H1 (cell line): Measurements from ENCODE around the gene CHST11. TPM values are rescaled to one million over a fixed set of nuclear protein-coding genes. Genes with fewer than 3 reads are reported as not detected.

Experiments
- BACH1 ChIP-seq: IDR thresholded peaks from 2 replicates; pipeline ENCODE4 v1.6.1; 2012; ENCODE audit warnings: low read length, improper control_type of control experiment
- EGR1 ChIP-seq: IDR thresholded peaks from 2 replicates; pipeline ENCODE4 v1.6.1; 2011; ENCODE audit warnings: low read depth, low read length, borderline replicate concordance
- EP300 ChIP-seq, 2 experiments: IDR thresholded peaks; 1 replicate in 1 of 2; 2 replicates in 1 of 2; pipeline ENCODE4 v1.6.1; 2011 to 2012; ENCODE audit warnings: low read depth in 2 of 2, low read length in 2 of 2, mild to moderate bottlenecking in 2 of 2, borderline replicate concordance in 1 of 2, inconsistent platforms in 1 of 2, moderate library complexity in 1 of 2
- GTF2F1 ChIP-seq: IDR thresholded peaks from 2 replicates; pipeline ENCODE4 v1.6.1; 2012; ENCODE audit warnings: low read depth, low read length, improper control_type of control experiment, borderline replicate concordance
- HDAC6 ChIP-seq: IDR thresholded peaks from one replicate; pipeline ENCODE4 v1.7.1; 2012; ENCODE audit warnings: low read depth, mild to moderate bottlenecking, inconsistent platforms, low read length, moderate library complexity
- KDM5A ChIP-seq: fragments of 200-600 bp; IDR thresholded peaks from 2 replicates; pipeline ENCODE4 v1.7.1; 2012; ENCODE audit warnings: mild to moderate bottlenecking, low read length, inconsistent platforms, mixed read lengths
- POU5F1 ChIP-seq: IDR thresholded peaks from 2 replicates; pipeline ENCODE4 v1.6.1; 2011; ENCODE audit warnings: low read depth, mild to moderate bottlenecking, low read length, moderate library complexity
- SIX5 ChIP-seq: IDR thresholded peaks from 2 replicates; pipeline ENCODE4 v1.6.1; 2011; ENCODE audit warnings: mild to moderate bottlenecking, low read depth, low read length
- TBP ChIP-seq: IDR thresholded peaks from 2 replicates; pipeline ENCODE4 v1.6.1; 2011; ENCODE audit warnings: low read depth, low read length, improper control_type of control experiment
- ZNF274 ChIP-seq: IDR thresholded peaks from 2 replicates; pipeline ENCODE4 v1.7.0; 2012; ENCODE audit warnings: low read length, borderline replicate concordance; ENCODE audit errors: extremely low read depth
- polyA plus RNA-seq, 7 experiments: library from polyadenylated mRNA; depleted of rRNA in 3 of 7; stranded (reverse) in 5 of 7; unstranded in 2 of 7; fragments of >200 nt in 5 of 7; fragments of 200-250 nt in 2 of 7; gene quantifications; 1 replicate in 5 of 7; 2 replicates in 1 of 7; 4 replicates in 1 of 7; pipeline versions ENCODE4 v1.2.1 to v1.2.3, GENCODE V29; 2011 to 2013; ENCODE audit warnings: missing spikeins in 2 of 7, mixed read lengths in 2 of 7
- total RNA-seq: library from RNA; stranded (reverse); fragmentation: NEBNext Ultra II Directional; extraction: Animal tissue kit (Norgen Biotek cat#: 25700); gene quantifications from 2 replicates; pipeline ENCODE4 v1.2.1, GENCODE V29; 2021
- TF ChIP-seq, protein P1 (sequence below): fragments of 300-600 bp; sonication (generic); IDR thresholded peaks from 2 replicates; pipeline ENCODE4 v1.7.1; 2012; ENCODE audit warnings: low read length, moderate library complexity, mild to moderate bottlenecking, inconsistent platforms; ENCODE audit not compliant: insufficient replicate concordance
- TF ChIP-seq, protein P2 (sequence below): IDR thresholded peaks from 2 replicates; pipeline ENCODE4 v1.6.1; 2012; ENCODE audit warnings: inconsistent platforms

Gene CHST11
- total and polyA plus RNA-seq, 2 of the 8 experiments (the other 6 are each of a cell fraction or from before 2014, with no cell fraction given) = 14.4 to 20.8 TPM

DNA sequence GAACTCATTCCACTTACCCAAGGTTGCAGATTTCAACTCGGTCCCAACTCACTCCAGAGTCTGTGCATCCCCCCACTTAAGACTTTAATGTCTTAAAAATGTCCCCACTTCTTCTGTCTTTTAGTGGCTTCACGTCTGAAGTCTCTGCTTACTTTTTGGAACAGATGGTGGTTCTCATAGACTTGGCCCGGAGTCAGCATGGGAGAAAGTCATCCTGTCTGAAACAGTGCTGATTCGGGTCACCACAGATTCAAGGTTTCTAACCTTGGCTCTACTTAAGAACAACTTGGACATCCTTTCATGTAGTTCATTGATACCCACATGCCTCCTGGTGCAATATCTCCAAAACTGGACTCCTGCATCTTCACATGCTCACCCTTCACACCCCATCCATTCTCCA is 26.0 kb downstream of the CHST11 start (continued):
- TF ChIP-seq, protein P1, sequence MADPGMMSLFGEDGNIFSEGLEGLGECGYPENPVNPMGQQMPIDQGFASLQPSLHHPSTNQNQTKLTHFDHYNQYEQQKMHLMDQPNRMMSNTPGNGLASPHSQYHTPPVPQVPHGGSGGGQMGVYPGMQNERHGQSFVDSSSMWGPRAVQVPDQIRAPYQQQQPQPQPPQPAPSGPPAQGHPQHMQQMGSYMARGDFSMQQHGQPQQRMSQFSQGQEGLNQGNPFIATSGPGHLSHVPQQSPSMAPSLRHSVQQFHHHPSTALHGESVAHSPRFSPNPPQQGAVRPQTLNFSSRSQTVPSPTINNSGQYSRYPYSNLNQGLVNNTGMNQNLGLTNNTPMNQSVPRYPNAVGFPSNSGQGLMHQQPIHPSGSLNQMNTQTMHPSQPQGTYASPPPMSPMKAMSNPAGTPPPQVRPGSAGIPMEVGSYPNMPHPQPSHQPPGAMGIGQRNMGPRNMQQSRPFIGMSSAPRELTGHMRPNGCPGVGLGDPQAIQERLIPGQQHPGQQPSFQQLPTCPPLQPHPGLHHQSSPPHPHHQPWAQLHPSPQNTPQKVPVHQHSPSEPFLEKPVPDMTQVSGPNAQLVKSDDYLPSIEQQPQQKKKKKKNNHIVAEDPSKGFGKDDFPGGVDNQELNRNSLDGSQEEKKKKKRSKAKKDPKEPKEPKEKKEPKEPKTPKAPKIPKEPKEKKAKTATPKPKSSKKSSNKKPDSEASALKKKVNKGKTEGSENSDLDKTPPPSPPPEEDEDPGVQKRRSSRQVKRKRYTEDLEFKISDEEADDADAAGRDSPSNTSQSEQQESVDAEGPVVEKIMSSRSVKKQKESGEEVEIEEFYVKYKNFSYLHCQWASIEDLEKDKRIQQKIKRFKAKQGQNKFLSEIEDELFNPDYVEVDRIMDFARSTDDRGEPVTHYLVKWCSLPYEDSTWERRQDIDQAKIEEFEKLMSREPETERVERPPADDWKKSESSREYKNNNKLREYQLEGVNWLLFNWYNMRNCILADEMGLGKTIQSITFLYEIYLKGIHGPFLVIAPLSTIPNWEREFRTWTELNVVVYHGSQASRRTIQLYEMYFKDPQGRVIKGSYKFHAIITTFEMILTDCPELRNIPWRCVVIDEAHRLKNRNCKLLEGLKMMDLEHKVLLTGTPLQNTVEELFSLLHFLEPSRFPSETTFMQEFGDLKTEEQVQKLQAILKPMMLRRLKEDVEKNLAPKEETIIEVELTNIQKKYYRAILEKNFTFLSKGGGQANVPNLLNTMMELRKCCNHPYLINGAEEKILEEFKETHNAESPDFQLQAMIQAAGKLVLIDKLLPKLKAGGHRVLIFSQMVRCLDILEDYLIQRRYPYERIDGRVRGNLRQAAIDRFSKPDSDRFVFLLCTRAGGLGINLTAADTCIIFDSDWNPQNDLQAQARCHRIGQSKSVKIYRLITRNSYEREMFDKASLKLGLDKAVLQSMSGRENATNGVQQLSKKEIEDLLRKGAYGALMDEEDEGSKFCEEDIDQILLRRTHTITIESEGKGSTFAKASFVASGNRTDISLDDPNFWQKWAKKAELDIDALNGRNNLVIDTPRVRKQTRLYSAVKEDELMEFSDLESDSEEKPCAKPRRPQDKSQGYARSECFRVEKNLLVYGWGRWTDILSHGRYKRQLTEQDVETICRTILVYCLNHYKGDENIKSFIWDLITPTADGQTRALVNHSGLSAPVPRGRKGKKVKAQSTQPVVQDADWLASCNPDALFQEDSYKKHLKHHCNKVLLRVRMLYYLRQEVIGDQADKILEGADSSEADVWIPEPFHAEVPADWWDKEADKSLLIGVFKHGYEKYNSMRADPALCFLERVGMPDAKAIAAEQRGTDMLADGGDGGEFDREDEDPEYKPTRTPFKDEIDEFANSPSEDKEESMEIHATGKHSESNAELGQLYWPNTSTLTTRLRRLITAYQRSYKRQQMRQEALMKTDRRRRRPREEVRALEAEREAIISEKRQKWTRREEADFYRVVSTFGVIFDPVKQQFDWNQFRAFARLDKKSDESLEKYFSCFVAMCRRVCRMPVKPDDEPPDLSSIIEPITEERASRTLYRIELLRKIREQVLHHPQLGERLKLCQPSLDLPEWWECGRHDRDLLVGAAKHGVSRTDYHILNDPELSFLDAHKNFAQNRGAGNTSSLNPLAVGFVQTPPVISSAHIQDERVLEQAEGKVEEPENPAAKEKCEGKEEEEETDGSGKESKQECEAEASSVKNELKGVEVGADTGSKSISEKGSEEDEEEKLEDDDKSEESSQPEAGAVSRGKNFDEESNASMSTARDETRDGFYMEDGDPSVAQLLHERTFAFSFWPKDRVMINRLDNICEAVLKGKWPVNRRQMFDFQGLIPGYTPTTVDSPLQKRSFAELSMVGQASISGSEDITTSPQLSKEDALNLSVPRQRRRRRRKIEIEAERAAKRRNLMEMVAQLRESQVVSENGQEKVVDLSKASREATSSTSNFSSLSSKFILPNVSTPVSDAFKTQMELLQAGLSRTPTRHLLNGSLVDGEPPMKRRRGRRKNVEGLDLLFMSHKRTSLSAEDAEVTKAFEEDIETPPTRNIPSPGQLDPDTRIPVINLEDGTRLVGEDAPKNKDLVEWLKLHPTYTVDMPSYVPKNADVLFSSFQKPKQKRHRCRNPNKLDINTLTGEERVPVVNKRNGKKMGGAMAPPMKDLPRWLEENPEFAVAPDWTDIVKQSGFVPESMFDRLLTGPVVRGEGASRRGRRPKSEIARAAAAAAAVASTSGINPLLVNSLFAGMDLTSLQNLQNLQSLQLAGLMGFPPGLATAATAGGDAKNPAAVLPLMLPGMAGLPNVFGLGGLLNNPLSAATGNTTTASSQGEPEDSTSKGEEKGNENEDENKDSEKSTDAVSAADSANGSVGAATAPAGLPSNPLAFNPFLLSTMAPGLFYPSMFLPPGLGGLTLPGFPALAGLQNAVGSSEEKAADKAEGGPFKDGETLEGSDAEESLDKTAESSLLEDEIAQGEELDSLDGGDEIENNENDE = no peak
- TF ChIP-seq ZNF274 (no peak), BACH1 (no peak), KDM5A (no peak), EP300 (IDR thresholded peaks at IDR 0.05; ENCODE audit: borderline replicate concordance in 1 of 2, low read depth in 2 of 2, low read length in 2 of 2) (no peak), EGR1 (no peak), HDAC6 (no peak), POU5F1 (no peak), SIX5 (no peak), TBP (no peak), GTF2F1 (no peak)
- TF ChIP-seq, protein P2, sequence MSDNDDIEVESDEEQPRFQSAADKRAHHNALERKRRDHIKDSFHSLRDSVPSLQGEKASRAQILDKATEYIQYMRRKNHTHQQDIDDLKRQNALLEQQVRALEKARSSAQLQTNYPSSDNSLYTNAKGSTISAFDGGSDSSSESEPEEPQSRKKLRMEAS = no peak
